NCI-H1105 (cell line): Measurements from ENCODE around the gene ARHGAP18.

Experiments used
- DNase-seq: peaks from one replicate; lab custom pipeline; 2025; lab: John Stamatoyannopoulos, UW

ARHGAP18 gene

DNA sequence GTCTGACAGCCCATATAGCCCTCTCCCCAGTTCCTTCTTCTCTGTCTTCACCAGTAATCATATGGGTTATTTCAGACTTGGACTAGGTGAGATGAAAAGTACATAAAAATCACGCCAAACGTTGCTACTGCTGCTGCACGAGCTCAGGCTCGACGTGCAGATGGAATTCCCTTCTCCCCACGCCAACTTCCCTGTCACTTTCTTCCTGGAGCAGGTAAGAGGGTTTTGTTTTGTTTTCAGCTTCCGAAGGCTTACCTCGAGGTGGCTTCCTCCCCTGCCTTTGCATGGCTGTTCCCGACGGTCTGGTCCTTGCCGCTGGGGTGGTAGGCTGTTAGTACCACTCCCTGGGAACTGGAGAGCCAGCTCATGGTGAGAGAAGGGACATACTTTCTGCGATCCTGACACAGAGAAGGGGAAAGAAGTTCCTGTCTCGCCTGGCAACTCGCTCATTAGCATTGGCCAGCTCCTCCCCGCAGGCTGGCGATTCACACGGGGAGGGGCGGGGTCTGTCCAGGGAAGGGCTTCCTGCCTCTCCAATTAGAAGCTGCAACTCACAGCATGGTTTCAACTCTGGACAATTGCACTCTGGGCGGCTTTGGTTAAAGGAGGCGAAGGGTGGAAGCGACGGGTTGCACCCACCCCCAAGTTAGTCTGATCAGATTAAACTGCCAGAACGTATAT, at the start of gene ARHGAP18:
Gene ARHGAP18 (minus strand): TSS at position 409 of the 681 bp plus-strand sequence. CDS start 41 bp downstream, at position 368.
- DNase-seq: peak; percentile 53

DNA sequence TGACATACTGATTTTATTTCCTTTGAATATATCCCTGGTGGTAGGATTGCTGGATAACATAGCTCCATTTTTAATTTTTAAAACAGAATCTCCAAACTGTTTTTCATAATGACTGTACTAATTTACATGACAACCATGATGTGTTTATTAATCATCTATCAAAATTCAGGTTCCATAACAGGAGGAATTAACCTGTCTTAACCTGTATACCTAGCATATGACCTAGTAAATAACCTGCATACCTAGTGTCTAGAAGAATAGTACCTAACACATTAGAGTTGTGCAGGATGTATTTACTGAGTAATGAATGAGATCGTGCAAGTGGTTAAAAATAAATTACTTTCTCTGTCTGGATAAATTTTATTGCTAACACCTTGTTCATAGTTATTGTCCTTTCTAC, 45.8 kb upstream of the ARHGAP18 start:
- DNase-seq: no peak

DNA sequence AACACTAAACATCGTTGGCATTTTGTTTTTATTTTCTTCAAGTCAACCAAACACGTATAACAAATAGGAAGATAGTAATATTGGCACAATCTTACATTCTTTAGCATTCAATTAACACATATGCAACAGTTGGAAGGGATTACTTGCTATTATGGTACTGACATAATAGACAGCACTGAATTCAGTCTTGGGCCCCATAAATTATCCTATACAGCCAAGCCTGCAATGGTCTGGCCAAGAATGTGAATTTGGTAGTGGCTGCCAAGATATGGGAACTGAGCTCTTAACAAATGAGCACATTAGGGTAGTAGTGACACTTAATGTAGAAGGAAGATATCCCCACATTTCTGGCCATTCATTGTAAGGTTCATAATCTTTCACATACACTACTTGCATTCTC, 44.8 kb upstream of the ARHGAP18 start:
- DNase-seq: no peak

- DNase-seq: no peak
These were observed 43.4 kb upstream of the ARHGAP18 start for GRCh38 chr6:129753422-129753821.

- DNase-seq: no peak
These were observed 41.4 kb upstream of the ARHGAP18 start for GRCh38 chr6:129751384-129751783.

DNA sequence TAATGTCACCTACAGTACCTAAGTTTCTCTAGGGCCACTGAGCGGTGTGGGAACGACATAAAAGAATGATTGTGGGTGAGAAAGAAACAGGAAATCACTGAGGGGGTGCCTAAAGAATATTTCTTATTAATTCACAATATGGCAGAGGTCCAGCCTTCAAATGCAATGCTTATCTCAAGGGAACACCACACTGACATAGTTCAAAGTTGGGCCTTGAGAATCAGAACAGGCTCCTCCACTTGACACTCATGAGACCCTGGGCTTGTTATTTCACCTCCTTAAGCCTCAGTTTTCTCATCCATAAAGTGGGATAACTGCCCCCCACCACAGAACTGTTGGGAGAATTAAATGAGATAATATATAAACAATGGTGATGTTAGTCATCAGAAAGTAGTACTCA, 40.4 kb upstream of the ARHGAP18 start:
- no peak for DNase-seq

GRCh38 chr6:129749749-129750120, 39.8 kb upstream of the ARHGAP18 start:
- DNase-seq: no peak

DNA sequence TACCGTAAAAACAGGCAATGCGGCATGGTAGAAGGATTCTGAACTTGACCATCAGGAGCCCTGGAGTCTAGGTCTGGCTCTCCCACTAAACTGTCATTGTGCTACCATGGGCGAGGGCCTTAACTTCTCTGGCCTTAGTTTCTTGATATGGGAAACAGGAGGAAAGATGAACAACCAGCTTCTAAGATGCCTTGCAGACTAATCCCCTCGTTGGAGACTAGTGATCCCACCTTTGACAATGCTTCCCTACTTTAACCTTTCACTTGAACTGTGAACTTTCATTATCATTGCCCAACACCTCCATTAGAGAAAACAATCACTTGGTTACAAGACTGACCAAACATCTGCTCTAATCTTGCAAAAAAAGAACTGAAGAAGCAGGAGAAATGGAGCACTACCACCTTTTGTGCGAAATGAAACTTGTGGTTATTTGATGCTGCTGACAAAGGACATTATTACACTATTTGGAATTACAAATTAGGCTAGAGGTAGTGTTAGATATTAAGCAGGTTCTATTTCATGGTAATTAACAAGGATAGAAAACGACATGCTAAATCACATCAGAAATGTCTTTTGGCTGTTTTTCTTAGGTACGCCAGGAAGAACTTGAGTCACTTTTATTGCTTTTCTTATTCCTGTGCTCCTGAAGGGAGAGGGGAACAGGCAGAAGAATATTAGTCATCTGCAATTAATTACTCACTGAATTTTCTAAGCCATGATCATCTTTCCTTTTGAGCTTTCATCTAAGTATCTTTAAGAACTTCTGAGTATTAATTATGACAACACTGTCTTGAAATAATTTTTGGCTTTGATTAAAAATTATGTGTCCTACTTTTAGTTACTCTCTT, 39.1 kb upstream of the ARHGAP18 start:
- no peak for DNase-seq

- no peak for DNase-seq
These were observed 38.4 kb upstream of the ARHGAP18 start for GRCh38 chr6:129748212-129748900.

GRCh38 chr6:129747588-129748112, 37.7 kb upstream of the ARHGAP18 start:
- DNase-seq: no peak

- no peak for DNase-seq
These were observed 34.9 kb upstream of the ARHGAP18 start for GRCh38 chr6:129744880-129745237.

DNA sequence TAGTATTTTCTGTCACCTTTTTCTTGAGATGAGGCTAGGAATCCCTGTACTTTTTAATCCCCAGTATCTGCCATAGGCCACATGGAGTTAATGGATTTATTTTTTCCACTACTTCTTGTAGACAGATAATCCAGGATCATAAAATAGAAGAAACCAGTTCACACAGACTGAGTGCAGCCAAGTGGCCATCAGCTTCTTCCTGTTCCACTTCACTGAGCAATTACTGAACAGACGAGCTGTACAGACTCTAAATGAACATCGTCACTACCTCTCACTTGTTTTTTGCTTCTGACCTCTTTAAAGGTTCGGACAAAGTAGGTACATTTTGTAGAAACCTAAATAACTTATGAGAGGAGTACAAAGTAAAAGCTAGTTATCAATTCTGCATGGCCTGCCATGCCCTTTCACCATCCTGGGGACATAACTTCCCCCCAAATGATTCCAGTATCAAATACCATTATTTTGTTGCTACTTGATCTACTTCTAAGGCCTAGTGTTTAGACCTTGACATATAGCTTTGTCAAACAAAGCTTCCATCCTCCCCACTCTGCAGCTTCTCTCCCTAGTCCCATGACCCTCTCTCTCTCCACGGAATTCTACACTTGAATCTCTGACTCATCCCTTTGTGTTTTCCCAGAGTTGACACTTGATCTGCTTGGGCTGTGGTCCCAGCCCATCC, 34.4 kb upstream of the ARHGAP18 start:
- peak; percentile 31 for DNase-seq

DNA sequence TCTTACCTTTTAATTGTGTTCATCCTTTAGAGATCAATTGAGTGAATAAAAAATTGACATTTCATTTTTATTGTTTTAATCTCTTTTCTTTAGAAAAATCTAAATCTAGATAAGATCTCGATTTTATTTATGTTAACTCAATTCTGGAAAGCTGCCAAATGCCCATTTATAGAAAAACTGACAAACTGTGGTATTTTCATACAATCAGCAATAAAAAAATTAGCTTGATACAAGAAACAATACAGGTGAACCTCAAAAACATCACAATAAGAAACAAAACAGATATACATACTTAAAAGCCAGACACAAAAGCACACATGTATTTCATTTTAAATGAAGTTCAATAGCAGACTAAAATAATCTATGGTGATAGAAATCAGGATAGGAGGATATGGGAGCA, 30.0 kb upstream of the ARHGAP18 start:
- DNase-seq: no peak

GRCh38 chr6:129736105-129736504, 26.1 kb upstream of the ARHGAP18 start:
- DNase-seq: no peak

DNA sequence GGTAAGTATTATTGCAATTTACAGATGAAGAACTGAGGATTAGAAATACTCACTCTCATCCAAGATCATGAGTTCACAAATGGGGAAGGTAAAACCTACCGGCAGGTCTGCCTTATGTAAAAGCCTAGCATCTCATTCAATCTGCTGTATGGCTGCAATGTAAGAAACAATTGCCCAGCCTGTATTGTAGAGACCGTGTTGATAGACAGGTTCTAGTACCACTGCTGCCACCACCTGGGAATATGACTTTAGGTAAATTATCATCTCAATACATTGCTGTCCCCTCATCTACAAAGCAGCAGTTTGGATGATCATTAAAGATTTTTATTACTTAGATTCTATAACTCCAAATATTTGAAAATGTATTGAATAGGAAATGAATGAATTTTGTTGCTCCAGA, 23.3 kb upstream of the ARHGAP18 start:
- no peak for DNase-seq

DNA sequence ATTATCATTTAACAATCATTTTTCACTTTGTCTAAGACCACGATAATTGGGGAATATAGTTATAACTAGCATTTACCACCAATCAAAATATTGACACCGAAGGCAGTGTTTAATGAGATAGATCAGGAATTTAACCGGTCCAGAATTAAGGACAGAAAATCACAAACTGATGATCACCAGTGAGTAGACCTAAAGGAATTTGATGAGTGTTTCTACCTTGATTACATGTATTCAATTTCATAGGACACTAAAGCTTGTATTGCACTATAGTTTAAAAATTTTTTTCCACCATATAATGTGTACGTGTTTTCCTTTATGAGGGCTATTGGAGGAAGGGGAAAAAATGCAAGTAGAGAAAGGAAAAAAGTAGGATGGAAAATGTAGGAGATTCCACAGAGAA, 22.6 kb upstream of the ARHGAP18 start:
- no peak for DNase-seq

- DNase-seq: no peak
These were observed 22.1 kb upstream of the ARHGAP18 start for GRCh38 chr6:129732034-129732433.

- no peak for DNase-seq
These were observed 21.5 kb upstream of the ARHGAP18 start for GRCh38 chr6:129731428-129731827.

DNA sequence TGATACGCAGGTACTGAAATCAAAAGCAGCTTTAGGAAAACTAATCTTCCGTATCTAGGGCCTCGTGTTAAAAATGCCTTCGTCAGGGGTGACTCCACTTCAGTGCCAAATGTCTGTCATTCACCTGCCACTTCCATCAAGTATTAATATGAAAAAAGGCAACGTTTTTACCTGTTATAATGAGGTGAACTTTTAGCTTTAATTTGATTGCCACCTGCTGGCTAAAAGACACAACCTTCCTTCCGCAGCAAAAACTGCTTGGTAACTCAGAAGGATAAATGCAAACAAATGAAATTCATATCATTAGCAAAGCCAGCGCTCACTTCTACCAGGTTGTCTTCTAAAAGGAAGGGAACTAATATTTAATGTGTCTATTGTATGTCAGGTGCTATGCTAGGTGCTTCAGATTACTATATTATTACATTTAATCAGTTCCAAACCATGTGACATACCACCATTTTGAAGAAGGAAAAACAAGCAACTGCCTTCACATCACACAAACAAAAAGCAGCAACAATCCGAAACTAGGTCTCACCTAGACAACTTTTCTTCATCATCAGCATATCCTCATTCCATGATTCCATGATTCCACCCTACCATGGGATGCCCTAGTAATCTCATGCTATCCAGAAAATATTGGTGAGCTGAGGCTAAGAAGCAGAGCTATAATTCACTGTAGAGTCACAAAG, 20.6 kb upstream of the ARHGAP18 start:
- DNase-seq: peak; percentile 36

DNA sequence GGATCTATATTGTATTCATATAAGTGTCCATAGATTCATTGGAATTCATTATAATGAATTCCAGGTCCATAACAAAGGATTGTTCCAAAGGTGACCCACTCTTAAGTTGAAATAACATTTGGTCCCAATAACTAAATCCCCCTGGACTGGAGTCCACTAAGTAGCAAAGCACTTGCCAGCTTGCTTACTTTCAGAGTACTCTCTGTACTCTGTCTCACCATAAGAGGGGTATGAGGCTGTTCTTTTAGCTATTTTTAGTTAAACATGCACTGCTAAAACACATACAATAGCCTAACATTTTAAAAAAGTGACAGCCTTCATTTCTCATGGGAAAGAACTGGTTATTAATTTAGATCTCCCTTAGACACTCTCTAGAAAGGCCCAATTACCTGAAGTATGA, 16.7 kb upstream of the ARHGAP18 start:
- no peak for DNase-seq

GRCh38 chr6:129725341-129725740, 15.4 kb upstream of the ARHGAP18 start:
- DNase-seq: no peak

DNA sequence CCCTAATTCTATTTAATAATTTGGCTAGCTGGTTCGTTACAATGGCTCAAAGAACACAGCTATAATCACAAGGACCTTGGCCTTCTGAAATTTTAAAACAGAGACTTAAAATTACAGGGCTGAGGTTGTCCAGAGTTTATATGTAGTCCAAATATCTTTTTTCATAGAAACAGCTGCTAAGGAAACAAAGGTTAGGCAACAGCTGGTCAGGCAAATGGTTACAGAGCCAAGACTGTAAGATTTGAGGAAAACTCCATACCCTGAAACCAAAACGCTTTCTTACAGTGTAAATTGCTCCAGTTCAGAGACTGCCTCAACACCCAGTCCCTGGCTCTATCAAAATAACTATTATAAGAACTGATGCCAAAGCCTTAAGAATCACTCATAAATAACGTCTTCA, 9.7 kb upstream of the ARHGAP18 start:
- DNase-seq: no peak
